HG03139 (cell line): ENCODE results near the gene NTRK3.
"Not testable (repeated sequence)": the region's sequence is repeated elsewhere in the genome, so short reads cannot be mapped to it uniquely, and the experiment has no call there.

ENCODE experiments used
- ATAC-seq: cut with Tn5 transposase; IDR thresholded peaks from one replicate; pipeline ENCODE4 v1.9.1; 2021; ENCODE audit not compliant: unreplicated experiment

Gene NTRK3

GRCh38 chr15:88038261-88038660 is 218.3 kb downstream of the NTRK3 start:
- no peak for ATAC-seq

- no peak for ATAC-seq
Measured at GRCh38 chr15:88036154-88036839, 220.2 kb downstream of the NTRK3 start.

GRCh38 chr15:88035381-88035780 is 221.2 kb downstream of the NTRK3 start:
- ATAC-seq, result no peak

- ATAC-seq, result not testable (repeated sequence)
Measured at GRCh38 chr15:88033421-88033820, 223.1 kb downstream of the NTRK3 start.

- ATAC-seq, result no peak
Measured at GRCh38 chr15:88032787-88033186, 223.8 kb downstream of the NTRK3 start.

GRCh38 chr15:88031461-88031860 is 225.1 kb downstream of the NTRK3 start:
- ATAC-seq, result no peak

- no peak for ATAC-seq
Measured at GRCh38 chr15:88029696-88030095, 226.8 kb downstream of the NTRK3 start.

- ATAC-seq, result no peak
Measured at GRCh38 chr15:88028024-88028423, 228.5 kb downstream of the NTRK3 start.

GRCh38 chr15:88023914-88024313 is 232.6 kb downstream of the NTRK3 start:
- no peak for ATAC-seq

- ATAC-seq, result no peak
Measured at GRCh38 chr15:88022716-88023115, 233.8 kb downstream of the NTRK3 start.

- no peak for ATAC-seq
Measured at GRCh38 chr15:88021601-88022000, 234.9 kb downstream of the NTRK3 start.

GRCh38 chr15:88020806-88021205 is 235.7 kb downstream of the NTRK3 start:
- no peak for ATAC-seq

- no peak for ATAC-seq
Measured at GRCh38 chr15:88019656-88020055, 236.9 kb downstream of the NTRK3 start.

GRCh38 chr15:88018869-88019641 is 237.5 kb downstream of the NTRK3 start:
- ATAC-seq, result no peak

GRCh38 chr15:88017753-88018152 is 238.8 kb downstream of the NTRK3 start:
- ATAC-seq, result no peak

- no peak for ATAC-seq
Measured at GRCh38 chr15:88016406-88016805, 240.1 kb downstream of the NTRK3 start.

GRCh38 chr15:88015228-88015860 is 241.2 kb downstream of the NTRK3 start:
- no peak for ATAC-seq

GRCh38 chr15:88014454-88015160 is 241.9 kb downstream of the NTRK3 start:
- no peak for ATAC-seq

- ATAC-seq, result no peak
Measured at GRCh38 chr15:88013111-88013510, 243.4 kb downstream of the NTRK3 start.

- no peak for ATAC-seq
Measured at GRCh38 chr15:88012688-88013087, 243.9 kb downstream of the NTRK3 start.

- no peak for ATAC-seq
Measured at GRCh38 chr15:88012233-88012632, 244.3 kb downstream of the NTRK3 start.
